Measurements from ENCODE around the gene UBB. TPM values are rescaled to one million over a fixed set of nuclear protein-coding genes. Genes with fewer than 3 reads are reported as not detected.
A peak's percentile ranks its signal among the peaks of the same experiment; 100 is the strongest.

The UBB gene
- total RNA-seq, 1 donor from 2014 or later, result 1,552 TPM

DNA sequence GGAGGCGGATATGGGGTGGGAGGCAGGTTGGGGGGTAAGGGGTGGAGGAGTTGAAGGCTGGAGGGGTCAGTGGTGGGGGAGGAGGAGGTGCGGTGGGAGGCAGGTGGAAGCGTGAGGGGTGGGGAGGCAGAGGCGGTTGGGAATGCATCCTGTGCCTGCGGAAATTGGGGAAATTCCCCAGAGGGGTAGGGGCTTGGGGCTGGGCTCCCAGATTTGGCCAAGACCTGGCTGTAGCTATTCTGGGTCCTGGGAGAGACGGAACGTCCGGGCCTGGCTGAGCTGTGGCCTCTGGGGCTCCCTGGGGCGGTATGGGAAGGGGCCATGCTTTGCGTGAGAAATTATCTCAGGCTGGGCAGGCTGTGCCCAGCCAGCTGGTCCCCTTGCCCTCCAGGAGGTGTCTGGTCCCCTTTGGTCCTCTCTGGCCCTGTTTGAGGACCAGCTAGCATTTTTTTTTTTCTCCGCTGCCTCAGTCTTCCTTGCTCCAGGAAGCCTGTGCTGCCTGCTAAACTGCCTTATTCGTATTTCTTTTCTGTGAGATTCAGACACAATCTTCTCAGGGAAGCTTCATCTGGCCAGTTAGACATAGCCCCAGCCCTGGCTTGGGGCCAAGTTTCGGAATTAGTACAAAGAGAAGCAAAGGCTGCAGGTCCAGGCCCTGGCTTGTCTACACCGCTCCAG, 27.2 kb downstream of the UBB start:
- intact Hi-C loops (cut with DNase I), result no loop called here
- DNase-seq (ENCODE audit: low spot score), result no peak

DNA sequence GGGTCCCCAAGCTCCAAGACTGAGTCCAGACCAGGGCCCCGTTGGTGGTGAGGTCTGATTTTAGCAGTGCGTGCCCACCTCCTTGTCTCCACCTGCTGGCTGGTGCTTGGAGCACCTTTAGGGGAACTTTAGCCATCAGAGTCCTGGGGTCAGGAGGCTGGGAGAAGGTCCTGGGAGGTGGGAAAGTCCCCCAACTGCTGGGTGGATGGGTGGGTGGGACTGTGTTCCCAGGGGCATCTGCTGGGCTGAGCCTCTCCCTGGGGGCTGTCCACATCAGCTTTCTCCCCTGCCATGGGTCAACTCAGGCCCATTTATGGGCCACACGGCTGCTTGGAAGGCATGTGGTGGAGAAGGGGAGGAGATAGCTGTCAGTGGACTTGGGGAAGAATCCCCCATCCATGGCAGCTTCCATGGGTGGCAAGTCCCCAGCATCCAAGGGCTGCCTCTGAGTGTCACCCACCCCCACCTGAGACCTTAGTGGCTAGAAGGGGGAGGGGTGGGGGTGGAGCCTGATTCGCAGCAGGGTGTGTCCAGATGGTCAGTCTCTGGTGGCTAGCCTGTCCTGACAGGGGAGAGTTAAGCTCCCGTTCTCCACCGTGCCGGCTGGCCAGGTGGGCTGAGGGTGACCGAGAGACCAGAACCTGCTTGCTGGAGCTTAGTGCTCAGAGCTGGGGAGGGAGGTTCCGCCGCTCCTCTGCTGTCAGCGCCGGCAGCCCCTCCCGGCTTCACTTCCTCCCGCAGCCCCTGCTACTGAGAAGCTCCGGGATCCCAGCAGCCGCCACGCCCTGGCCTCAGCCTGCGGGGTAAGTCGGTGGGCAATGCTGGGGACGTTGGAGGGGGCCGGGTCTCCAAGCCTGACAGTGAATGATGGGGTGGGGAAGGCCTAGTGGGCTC, 34.4 kb downstream of the UBB start, which contains the start of gene TRPV2:
Gene TRPV2 (plus strand): TSS at position 541 of the 894 bp plus-strand sequence. CDS start 2,098 bp downstream, outside the sequence.
- intact Hi-C loops (cut with DNase I), result no loop called here
- no peak for DNase-seq (ENCODE audit: low spot score)

- DNase-seq (ENCODE audit: low spot score), result no peak
- intact Hi-C loops (cut with DNase I), result loop anchor here (2.0 kb wide), 1 partner anchor 37 kb away; the partner anchor contains the start of gene UBB
Observed at GRCh38 chr17:16417399-16417798, 36.5 kb downstream of the UBB start.

- intact Hi-C loops (cut with DNase I), result loop anchor here (2.0 kb wide), 1 partner anchor 37 kb away; the partner anchor contains the start of gene UBB
- no peak for DNase-seq (ENCODE audit: low spot score)
Observed at GRCh38 chr17:16417896-16418684, 37.2 kb downstream of the UBB start.

DNA sequence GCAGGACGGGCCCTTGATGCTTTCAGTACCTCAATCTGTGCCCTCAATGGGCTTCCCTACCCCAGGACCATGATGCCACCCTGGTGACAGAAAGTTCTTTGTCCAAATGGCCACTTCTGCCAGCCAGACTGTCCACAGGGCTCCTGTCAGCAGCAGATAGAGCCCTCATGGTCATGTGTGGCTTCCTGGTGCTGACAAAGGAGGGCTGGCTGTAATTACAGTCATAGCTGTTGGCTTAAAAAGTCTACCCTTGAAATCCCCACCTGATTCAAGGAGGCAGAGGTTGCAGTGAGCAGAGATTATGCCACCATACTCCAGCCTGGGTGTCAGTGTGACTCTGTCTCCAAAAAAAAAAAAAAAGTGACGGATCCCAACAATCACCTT, 37.8 kb downstream of the UBB start:
- DNase-seq (ENCODE audit: low spot score), result no peak
- intact Hi-C loops (cut with DNase I), result no loop called here

GRCh38 chr17:16419074-16419928, 38.4 kb downstream of the UBB start:
- DNase-seq (ENCODE audit: low spot score), result no peak
- intact Hi-C loops (cut with DNase I), result no loop called here

- intact Hi-C loops (cut with DNase I), result no loop called here
- peak; percentile 73 for DNase-seq (ENCODE audit: low spot score)
Observed at GRCh38 chr17:16419929-16420271, 39.0 kb downstream of the UBB start.

DNA sequence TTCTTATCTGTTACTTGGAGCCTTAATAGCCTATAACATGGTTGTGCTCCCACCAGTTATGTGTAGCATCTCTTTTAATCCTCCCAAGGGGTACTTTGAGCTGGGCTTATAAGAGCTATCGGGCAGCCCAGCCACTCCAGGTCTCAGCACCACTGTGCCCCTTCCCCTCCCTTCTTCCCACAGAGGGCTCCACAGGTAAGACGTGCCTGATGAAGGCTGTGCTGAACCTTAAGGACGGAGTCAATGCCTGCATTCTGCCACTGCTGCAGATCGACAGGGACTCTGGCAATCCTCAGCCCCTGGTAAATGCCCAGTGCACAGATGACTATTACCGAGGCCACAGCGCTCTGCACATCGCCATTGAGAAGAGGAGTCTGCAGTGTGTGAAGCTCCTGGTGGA, 41.5 kb downstream of the UBB start:
- intact Hi-C loops (cut with DNase I), result no loop called here
- DNase-seq (ENCODE audit: low spot score), result no peak

DNA sequence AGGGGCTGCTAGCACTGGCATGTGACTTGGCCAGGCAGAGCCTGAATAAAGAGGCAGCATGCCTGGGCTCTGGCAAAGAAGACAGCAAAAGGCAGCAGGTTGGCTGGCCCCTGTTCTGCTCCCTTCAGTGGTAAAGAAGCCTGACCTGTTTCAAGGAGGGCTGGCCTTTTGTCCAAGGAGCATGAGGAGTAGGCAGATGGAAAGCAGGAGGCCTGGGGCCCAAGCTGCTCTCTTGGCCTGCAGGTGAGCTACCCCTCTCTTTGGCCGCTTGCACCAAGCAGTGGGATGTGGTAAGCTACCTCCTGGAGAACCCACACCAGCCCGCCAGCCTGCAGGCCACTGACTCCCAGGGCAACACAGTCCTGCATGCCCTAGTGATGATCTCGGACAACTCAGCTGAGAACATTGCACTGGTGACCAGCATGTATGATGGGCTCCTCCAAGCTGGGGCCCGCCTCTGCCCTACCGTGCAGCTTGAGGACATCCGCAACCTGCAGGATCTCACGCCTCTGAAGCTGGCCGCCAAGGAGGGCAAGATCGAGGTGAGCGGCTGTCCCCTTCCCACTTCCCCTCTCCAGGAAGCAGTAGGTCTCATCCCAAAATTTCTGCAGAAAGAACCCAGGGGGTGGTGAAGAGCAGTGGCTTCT, 42.5 kb downstream of the UBB start:
- peak; percentile 57 for DNase-seq (ENCODE audit: low spot score)
- intact Hi-C loops (cut with DNase I), result no loop called here

- DNase-seq (ENCODE audit: low spot score), result no peak
- intact Hi-C loops (cut with DNase I), result no loop called here
Observed at GRCh38 chr17:16425202-16425601, 44.3 kb downstream of the UBB start.

DNA sequence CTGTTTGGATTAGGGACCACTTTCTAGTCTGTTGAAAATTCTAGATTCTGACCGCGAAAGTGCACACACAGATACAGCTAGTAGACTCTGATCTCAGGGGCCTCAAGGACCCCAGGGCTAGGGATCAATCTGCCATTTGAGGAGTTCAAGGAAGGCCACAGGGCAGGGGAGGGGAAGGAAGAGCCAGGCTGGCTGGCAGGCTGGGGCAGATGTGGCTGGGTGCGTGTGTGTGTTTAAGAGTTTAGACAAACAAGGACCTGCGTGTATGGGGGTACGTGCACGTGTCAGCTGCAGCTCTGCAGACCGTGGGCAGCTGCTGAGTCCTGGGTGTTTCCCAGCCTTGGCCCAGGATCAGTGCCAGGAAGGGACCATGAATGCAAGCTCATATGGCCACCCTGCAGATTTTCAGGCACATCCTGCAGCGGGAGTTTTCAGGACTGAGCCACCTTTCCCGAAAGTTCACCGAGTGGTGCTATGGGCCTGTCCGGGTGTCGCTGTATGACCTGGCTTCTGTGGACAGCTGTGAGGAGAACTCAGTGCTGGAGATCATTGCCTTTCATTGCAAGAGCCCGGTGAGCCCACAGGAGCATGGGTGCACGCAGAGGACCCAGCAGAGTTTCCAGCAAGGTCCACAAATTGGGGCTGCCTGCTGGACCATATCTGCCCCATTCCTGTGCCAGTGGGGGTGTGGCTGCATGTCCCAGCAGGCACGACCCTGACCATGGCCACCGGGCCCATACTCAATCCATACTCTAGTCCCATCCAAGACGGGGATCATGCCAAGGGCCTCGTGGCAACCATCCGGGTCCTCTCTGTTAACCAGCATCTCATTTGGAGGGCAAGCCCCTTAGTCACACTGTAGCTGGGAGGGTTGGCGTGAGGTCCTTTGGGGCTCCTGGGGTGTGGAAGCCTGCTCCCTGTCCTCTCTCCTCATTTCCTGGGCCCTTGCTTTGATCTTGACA, 45.1 kb downstream of the UBB start:
- intact Hi-C loops (cut with DNase I), result no loop called here
- DNase-seq (ENCODE audit: low spot score), result no peak

- no peak for DNase-seq (ENCODE audit: low spot score)
- intact Hi-C loops (cut with DNase I), result no loop called here
Observed at GRCh38 chr17:16427020-16427419, 46.1 kb downstream of the UBB start.

GRCh38 chr17:16428098-16428882, 47.4 kb downstream of the UBB start:
- intact Hi-C loops (cut with DNase I), result no loop called here
- DNase-seq (ENCODE audit: low spot score), result no peak

DNA sequence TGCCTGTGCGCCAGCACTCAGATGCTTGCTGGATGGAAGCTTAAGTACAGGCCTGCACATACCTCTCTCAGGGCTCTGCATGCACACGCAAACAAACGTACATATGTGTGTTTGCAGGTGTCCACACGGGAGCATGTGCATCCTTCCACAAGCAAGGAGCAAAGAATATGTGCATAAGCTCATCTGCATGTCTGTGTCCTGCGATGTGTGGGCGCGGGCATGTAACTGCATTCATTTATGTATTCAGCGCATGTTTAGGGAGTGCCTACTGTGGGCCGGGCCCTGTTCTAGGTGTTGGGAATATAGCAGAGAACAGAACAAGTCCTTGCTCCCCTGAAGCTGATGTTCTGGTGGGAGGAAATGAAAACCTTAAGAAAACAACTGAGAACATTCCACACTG, 48.2 kb downstream of the UBB start:
- DNase-seq (ENCODE audit: low spot score), result no peak
- intact Hi-C loops (cut with DNase I), result no loop called here

GRCh38 chr17:16430650-16431049, 49.8 kb downstream of the UBB start:
- no peak for DNase-seq (ENCODE audit: low spot score)
- intact Hi-C loops (cut with DNase I), result no loop called here

DNA sequence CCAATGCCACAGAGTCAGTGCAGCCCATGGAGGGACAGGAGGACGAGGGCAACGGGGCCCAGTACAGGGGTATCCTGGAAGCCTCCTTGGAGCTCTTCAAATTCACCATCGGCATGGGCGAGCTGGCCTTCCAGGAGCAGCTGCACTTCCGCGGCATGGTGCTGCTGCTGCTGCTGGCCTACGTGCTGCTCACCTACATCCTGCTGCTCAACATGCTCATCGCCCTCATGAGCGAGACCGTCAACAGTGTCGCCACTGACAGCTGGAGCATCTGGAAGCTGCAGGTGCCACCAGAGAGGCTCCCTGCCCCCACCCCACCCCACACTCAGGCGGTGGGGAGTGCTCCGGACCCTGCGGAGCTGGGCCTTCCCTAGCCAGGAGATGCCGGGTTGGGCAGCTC, 51.1 kb downstream of the UBB start:
- DNase-seq (ENCODE audit: low spot score), result no peak
- intact Hi-C loops (cut with DNase I), result no loop called here
